IPS-NIHi7 (cell line): ENCODE results near the gene NDUFB5.

Experiments used
- DNase-seq: peaks from one replicate; pipeline ENCODE4 v3.0.0; 2012; ENCODE audit warnings: mixed read lengths; ENCODE audit errors: extremely low spot score

The NDUFB5 gene

DNA sequence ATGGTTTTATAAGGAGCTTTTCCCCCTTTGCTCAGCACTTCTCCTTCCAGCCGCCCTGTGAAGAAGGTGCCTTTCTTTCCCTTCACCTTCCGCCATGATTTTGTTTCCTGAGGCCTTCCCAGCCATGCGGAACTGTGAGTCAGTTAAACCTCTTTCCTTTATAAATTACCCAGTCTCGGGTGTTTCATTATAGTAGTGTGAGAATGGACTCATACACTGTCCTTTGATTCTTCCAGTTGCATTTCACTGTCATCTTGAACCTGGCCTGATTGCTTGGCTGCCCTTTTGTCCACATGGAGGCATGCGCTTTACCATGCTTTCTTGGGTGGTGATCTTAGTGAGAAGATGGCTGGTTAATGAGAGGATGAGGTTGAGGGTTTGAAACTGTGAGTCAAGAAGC is 71.5 kb downstream of the NDUFB5 start:
- no peak for DNase-seq
